ENCODE measurements around the gene ZEB1.
"Not testable (repeated sequence)": the region's sequence is repeated elsewhere in the genome, so short reads cannot be mapped to it uniquely, and the experiment has no call there.

ZEB1 gene

DNA sequence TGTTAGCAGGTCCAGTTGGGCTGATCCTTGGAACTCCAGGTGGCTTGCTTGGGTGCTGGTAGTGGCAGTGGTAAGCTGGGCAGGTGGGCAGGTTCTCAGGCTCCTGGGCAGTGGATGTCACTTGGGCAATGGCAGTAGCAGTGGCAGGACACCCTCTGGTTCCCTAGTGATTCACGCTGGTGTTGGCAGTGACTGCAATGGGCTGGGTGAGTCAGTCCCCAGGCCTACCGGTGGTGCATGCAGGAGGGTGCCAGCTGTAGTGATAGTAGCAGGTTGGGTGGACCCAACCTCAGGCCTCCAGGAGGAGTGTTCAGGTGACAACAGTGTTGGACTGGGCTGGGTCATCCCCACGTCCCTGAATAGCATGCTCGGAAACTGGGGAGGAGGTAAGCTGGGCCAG lies 189.2 kb downstream of the ZEB1 start:
- DNase-seq (ENCODE audit: low spot score), result no peak

DNA sequence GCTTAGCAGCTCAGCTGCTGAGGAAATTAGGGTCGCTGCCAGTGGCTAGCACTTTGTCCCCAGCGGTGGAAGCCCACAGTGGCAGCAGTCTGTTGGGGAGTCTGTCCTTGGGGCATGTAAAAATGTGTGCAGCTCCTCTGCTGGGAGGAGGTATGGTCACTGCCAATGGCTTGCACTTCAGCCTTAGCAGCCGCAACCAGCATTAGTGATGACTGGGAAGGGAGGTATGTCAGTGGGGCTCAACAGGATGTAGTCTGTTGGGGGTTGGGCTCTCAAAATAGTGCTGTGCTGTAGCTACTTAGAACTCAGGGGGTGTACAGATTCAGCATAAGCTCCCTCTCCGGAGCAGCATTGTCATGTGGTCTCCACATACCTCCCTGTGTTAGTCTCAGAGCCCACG lies 189.9 kb downstream of the ZEB1 start:
- DNase-seq (ENCODE audit: low spot score), result no peak

DNA sequence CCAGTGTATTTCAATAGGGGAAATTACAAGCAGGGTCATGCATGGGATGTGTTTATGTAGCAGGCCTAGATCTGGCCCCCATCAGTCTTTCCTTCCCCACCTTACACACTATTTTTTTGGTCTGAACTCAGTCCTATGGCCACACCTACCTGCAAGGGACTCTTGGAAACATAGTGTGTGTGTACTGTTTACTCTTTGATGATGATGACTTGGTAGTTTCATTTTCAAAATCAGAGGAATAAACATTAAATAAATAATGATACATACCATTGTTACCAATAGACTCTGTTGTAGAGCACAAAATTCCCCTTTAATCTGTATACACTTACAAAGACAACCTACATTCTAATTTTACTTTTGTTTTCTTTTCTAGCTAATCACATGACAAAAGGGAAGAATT lies 191.0 kb downstream of the ZEB1 start:
- DNase-seq (ENCODE audit: low spot score), result no peak

DNA sequence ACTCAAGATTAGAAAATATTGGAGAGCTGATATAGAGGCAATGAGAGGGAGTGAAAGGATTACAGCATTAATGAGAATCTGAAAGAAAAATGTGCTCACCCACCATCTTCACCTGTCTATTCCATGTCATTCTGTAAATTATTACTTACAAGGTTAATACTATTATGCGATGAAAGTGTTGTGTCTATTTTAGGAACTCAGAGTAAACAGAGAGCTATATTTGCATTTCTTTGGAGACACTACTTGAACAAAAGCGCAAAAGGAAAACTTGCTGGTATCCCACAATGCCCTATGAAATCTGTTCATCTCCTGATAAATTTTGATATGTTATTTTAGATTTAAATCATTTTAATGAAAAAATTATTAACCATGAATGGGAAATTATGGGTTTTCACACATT lies 196.1 kb downstream of the ZEB1 start:
- DNase-seq (ENCODE audit: low spot score), result no peak

DNA sequence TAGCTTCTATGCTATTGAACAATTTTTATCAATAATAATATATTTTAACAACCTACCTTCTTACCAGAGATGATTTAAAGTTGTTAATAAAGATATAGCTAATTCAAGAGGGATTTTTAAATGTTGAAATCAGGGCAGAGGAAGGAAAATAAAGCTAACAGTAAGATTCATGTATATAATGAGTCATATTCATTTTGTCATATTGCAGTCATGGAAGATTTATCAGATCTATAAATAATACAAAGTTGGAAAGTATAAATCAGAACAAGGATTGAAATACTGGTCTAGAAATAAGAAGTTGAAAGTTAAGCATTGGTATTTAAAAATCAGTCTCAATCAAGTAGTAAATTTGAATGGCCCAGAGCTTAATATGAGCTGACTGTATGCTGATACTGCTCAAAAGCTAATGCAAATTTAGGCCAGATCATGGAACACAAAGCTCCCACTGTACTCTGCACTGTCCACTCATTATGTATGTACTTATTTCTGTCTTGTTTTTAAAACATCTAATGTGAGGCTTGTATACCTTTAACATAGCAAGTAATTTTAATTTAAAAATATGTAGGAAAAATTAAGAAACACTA lies 196.9 kb downstream of the ZEB1 start:
- DNase-seq (ENCODE audit: low spot score), result no peak

DNA sequence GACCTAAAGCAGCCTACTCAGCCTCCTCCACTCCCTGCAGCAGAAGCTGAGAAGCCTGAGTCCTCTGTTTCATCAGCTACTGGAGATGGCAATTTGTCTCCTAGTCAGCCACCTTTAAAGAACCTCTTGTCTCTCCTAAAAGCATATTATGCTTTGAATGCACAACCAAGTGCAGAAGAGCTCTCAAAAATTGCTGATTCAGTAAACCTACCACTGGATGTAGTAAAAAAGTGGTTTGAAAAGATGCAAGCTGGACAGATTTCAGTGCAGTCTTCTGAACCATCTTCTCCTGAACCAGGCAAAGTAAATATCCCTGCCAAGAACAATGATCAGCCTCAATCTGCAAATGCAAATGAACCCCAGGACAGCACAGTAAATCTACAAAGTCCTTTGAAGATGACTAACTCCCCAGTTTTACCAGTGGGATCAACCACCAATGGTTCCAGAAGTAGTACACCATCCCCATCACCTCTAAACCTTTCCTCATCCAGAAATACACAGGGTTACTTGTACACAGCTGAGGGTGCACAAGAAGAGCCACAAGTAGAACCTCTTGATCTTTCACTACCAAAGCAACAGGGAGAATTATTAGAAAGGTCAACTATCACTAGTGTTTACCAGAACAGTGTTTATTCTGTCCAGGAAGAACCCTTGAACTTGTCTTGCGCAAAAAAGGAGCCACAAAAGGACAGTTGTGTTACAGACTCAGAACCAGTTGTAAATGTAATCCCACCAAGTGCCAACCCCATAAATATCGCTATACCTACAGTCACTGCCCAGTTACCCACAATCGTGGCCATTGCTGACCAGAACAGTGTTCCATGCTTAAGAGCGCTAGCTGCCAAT lies 202.2 kb downstream of the ZEB1 start:
- no peak for DNase-seq (ENCODE audit: low spot score)

DNA sequence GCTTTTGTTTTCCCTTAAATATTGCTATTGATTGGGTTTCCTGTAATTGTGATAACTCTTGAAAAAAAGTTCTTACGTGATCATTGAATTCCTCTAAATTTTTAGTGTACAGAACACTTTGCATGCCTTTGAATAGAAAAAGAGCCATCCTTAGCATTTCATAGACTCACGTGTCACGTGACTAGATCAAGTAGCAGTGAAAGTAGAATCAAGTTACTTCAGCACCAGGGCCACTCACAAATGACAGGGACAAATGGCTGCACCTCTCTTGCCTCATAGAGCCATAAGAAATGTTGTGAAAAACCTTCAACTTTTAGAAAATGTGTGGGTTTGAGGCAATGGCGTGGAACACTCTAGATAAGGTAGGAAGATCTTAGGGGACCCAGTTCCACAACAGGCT lies 203.8 kb downstream of the ZEB1 start:
- DNase-seq (ENCODE audit: low spot score), result no peak

DNA sequence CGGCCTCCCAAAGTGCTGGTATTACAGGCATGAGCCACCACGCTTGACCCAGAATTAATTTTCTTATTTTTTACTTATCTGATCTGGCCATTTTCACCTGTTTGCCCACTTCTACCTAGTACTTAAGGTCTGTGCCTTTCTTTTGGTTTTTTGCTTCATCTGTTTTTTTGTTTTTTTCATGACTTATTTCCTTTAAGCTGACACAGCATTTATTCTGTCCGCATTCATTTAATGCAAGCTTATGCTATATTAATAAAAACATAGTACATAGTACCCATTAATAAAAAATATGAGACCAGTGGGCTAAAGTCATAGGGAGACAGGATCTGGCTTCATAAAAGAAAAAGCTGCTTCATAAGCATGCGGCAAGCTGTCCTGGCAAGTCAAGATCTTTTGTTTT lies 205.4 kb downstream of the ZEB1 start:
- DNase-seq (ENCODE audit: low spot score), result no peak

DNA sequence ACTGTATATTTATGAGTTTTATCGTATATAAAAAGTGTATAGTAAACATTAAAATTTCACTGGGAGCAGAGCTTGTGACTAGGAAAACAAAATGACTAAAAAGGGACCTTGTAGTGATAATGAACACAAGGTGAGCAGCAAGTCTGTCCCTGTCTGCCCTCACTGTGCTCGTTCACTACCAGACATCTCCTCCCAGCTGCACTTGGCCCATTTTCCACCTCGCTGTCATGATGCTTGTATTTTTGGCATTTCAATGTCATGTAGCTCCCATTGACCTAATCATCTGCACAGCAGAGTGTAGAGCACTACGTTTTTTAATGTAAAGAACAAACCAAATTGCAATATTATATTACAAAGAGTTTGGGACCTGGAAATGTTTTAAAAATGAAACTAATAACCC lies 207.2 kb downstream of the ZEB1 start:
- no peak for DNase-seq (ENCODE audit: low spot score)

DNA sequence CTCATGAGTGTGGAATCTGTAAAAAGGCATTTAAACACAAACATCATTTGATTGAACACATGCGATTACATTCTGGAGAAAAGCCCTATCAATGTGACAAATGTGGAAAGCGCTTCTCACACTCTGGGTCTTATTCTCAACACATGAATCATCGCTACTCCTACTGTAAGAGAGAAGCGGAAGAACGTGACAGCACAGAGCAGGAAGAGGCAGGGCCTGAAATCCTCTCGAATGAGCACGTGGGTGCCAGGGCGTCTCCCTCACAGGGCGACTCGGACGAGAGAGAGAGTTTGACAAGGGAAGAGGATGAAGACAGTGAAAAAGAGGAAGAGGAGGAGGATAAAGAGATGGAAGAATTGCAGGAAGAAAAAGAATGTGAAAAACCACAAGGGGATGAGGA lies 207.7 kb downstream of the ZEB1 start:
- no peak for DNase-seq (ENCODE audit: low spot score)

DNA sequence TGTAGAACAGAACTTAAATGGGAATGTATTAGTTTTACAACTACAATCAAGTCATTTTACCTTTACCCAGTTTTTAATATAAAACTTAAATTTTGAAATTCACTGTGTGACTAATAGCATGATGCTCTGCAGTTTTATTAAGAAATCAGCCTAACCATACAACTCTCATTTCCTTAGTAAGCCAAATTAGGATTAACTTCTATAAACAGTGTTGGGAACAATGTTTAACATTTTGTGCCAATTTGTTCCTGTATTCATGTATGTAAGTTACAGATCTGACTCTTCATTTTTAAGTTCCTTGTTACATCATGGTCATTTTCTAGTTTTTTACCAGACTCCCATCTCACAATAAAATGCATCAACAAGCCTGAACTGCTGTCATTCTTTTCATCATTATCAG lies 209.8 kb downstream of the ZEB1 start:
- DNase-seq (ENCODE audit: low spot score), result no peak

DNA sequence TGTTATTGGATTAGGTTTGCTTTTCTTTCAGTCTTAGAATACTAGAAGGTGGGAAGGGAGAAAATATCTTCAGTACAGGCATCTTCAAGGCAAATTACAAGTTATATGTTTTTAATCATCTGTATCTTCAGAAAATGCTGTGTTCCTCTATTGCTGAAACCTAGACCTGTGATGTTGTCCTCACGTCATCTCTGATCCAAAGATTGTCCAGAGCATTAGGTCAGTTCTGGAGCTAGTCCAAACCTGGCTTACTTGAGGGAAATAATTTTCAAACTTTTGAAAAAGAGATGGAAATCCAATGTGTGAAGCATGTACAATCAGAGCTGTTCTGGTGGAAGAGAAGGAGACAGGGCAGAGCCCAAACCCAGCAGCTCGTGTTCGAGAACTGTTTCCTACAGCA lies 217.3 kb downstream of the ZEB1 start:
- DNase-seq (ENCODE audit: low spot score), result no peak

DNA sequence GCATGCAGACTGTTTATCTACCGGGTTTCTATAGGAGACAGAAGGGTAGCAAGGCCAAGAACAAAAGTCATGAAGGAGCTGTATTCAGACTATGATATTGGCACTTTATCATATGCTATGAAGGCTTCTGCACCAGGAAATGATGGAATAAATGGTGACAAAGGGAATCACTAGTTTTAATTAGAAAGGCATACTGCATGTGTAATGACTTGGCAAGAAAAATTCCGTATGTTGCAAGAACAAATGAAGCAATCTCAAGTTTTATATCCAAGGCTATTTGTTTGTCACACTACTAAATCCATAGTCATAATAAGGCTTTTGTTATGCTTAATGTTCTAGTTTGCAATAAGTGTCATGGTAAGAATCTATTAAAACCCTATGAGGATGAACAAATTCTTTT lies 230.9 kb downstream of the ZEB1 start:
- no peak for DNase-seq (ENCODE audit: low spot score)

DNA sequence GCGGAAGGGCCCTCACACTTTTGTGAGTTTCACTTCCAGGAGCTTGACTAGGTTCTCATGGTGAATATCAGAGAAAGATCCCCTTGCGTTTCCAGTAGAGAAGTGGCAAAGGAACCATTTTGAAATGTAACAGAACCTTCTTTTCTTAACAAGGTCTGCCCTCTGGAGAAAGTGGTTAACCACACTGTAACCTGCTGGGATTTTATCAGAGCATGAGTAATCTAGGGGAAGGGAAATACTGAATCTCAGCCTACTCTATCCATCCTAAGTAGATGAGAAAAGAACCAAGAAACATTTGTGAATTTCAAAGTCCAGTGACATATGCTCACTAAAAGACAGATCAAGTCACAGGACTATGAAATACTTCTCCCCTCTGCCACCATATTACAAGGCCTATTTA lies 235.5 kb downstream of the ZEB1 start:
- DNase-seq (ENCODE audit: low spot score), result no peak

DNA sequence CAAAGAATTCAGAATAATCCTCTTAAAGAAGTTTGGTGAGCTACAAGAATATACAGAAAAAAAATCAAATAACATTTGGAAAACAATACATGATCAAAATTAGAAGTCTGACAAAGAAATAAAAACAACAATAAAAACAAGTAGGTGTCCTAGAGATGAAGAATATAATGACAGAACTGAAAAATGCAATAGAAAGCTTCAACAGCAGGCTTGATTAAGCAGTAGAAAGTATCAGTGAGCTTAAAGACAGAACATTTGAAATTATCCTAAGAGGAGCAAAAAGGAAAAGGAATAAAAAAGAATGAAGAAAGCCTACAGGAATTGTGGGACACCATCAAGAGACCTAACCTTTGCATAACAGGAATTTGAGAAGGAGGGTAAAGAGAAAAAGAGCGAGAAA lies 238.8 kb downstream of the ZEB1 start:
- DNase-seq (ENCODE audit: low spot score), result no peak

DNA sequence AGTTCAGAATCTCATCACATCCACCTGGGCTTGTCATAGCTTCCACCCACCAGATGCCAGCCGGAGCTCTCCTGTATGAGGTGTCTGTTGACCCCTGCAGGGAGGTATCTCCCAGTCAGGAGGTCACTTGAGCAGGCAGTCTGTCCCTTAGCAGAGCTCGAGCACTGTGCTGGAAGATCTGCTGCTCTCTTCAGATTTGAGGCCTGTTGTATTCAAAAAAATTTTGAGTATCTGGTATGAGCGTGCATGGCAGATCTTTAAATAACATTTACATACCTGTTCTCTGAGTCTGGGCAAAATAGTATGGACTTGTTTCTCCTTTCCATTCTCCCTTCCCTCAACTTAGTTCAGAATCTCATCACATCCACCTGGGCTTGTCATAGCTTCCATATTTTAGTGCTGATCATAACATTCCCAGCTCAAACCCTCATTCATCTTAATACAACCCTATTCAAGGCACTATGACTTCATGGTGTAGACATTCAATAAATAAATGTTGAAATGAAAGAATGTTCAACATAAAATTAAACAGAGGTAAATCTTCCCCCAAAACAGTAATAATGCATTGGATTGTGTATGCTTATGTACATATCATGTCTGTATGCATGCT lies 249.3 kb downstream of the ZEB1 start:
- DNase-seq (ENCODE audit: low spot score), result not testable (repeated sequence)

DNA sequence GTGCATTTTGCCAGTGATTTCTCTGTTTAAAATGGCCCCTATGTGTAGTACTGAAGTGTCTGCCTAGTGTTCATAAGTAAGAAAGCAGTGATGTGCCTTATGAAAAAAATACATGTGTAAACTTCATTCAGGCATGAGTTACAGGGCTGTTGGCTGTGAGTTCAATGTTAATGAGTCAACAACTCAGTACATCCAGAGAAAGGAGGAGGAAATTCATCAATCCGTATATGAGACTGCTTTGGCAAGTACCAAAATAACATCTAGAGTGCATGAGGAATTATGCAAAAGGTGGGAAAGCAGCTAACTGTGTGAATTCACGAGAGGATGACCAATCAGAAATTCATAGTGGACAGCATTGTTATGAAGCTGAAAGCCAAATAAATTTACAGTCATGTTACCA lies 255.6 kb downstream of the ZEB1 start:
- no peak for DNase-seq (ENCODE audit: low spot score)

DNA sequence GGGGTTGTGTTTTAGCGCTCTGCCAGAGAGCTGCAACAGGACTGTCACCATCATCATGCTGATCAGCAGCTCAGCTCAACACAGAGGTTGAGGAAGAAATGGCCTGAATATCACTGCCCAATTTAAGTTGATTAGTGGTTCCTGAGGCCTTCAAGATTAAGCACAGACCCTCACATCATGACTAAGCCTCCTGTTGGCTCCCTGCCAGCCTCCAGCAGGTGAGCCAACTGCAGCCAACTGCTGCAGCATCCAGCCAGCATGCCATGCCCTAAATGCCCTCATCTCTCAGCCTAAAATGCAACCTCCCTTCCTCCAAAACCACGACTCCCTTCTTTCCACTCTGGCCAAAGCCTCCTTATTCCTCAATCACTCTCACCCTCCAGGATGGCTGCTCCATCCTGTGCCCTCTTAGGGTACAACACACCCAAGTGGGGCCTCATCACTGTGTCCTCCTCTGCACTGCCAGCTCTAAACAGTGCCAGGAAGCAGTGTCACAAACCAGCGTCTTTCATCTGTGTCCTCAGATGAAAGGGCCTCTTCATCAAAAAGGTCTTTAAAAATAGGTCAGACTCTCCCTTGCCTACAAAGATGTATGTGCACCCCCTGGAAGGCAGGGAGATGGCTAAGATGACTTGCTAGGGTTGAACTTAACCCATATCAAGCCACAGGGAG lies 259.3 kb downstream of the ZEB1 start:
- DNase-seq (ENCODE audit: low spot score), result no peak

DNA sequence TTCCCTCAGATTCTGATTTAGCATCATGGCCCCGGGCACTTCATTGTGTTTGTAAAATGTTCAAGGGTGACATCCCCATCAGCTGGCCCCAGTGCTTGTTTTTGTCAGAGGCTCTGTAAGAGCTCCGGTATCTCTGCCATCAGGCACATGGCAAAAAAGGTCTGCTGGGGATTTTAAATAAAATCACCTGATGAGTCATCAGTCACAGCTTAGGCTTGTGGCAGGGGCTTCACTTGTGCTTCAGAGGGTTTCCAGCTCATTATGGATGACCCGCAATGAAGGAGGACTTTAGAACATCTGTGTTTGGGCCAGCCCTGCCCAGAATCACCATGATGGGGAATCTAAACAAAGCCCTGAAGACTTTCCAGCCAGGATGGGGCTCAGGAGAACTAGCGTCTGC lies 259.9 kb downstream of the ZEB1 start:
- no peak for DNase-seq (ENCODE audit: low spot score)

Measured in CD4-positive, alpha-beta T cell treated with Interleukin-6 at 100 ng/mL for 8 hours (primary cell).